K562 (cell line): Measurements from ENCODE around the gene PACS2.
"Not testable (repeated sequence)": the region's sequence is repeated elsewhere in the genome, so short reads cannot be mapped to it uniquely, and the experiment has no call there.

Experiments
- DNMT1 ChIP-seq: fragments of 450-650 bp; IDR thresholded peaks from 2 replicates; pipeline ENCODE4 v1.6.1; 2016; ENCODE audit warnings: antibody characterized with exemption, mild to moderate bottlenecking
- FOS ChIP-seq: IDR thresholded peaks from 3 replicates; pipeline ENCODE4 v1.6.1; 2011; ENCODE audit not compliant: insufficient read length; ENCODE audit errors: extremely low read depth
- FOXK2 ChIP-seq, 2 experiments: fragments of 450-650 bp; IDR thresholded peaks in 1 of 2; conservative IDR thresholded peaks in 1 of 2; 2 replicates each; pipeline ENCODE4 v1.6.1; 2016; ENCODE audit warnings: low read depth in 2 of 2, mild to moderate bottlenecking in 1 of 2
- NR4A1 ChIP-seq, 2 experiments: fragments of 250-450 bp in 1 of 2; fragments of 450-650 bp in 1 of 2; sonication (Bioruptor Pico) in 1 of 2; IDR thresholded peaks; 2 replicates each; pipeline versions ENCODE4 v1.4.0 to v1.6.1; 2016 to 2020; ENCODE audit warnings: mild to moderate bottlenecking in 2 of 2, missing compliant biosample characterization in 1 of 2, missing genetic modification characterization in 1 of 2, moderate library complexity in 1 of 2
- NRF1 ChIP-seq, 2 experiments: fragments of 450-650 bp; IDR thresholded peaks in 1 of 2; conservative IDR thresholded peaks in 1 of 2; 2 replicates each; pipeline ENCODE4 v1.6.1; 2014; ENCODE audit warnings: mild to moderate bottlenecking in 2 of 2
- POLR2A ChIP-seq: fragments of 450-650 bp; conservative IDR thresholded peaks from 2 replicates; pipeline ENCODE4 v1.6.1; 2016
- RUNX1 ChIP-seq: sonication (generic); IDR thresholded peaks from 2 replicates; pipeline ENCODE4 v1.6.1; 2016; ENCODE audit warnings: antibody characterized with exemption, low read depth
- SIN3A ChIP-seq, 2 experiments: fragments of 150-350 bp in 1 of 2; IDR thresholded peaks; 2 replicates each; pipeline ENCODE4 v1.6.1; 2011 to 2016; ENCODE audit warnings: borderline replicate concordance in 2 of 2, low read depth in 2 of 2, low read length in 2 of 2, mild to moderate bottlenecking in 2 of 2, moderate library complexity in 2 of 2; ENCODE audit not compliant: control insufficient read depth in 1 of 2
- SIX5 ChIP-seq, 2 experiments: IDR thresholded peaks; 2 replicates each; pipeline ENCODE4 v1.6.1; 2011; ENCODE audit warnings: low read length in 2 of 2, borderline replicate concordance in 1 of 2, low read depth in 1 of 2, mild to moderate bottlenecking in 1 of 2, moderate library complexity in 1 of 2; ENCODE audit not compliant: insufficient read depth in 1 of 2
- TF ChIP-seq, protein P1 (sequence below): fragments of 150-350 bp; IDR thresholded peaks from 2 replicates; pipeline ENCODE4 v1.6.1; 2014; ENCODE audit warnings: low read depth, mild to moderate bottlenecking, low read length, borderline replicate concordance
- TF ChIP-seq, protein P2 (sequence below), 3 experiments: IDR thresholded peaks in 2 of 3; conservative IDR thresholded peaks in 1 of 3; 2 replicates each; pipeline ENCODE4 v1.5.1; 2011 to 2012; ENCODE audit warnings: low read length in 3 of 3, mild to moderate bottlenecking in 3 of 3, control low read depth in 2 of 3, improper control_type of control experiment in 1 of 3, inconsistent platforms in 1 of 3, low read depth in 1 of 3, mixed read lengths in 1 of 3, moderate library complexity in 1 of 3; ENCODE audit not compliant: insufficient read depth in 2 of 3
- TF ChIP-seq, protein P3 (sequence below): sonication (generic); formaldehyde crosslinking; IDR thresholded peaks from 2 replicates; pipeline ENCODE4 v1.8.1; 2023; ENCODE audit warnings: mild to moderate bottlenecking, missing genetic modification reagents
- TF ChIP-seq, protein P4 (sequence below): IDR thresholded peaks from 3 replicates; pipeline ENCODE4 v1.6.1; 2011; ENCODE audit warnings: borderline replicate concordance, mild to moderate bottlenecking; ENCODE audit not compliant: insufficient read length, insufficient read depth

DNA sequence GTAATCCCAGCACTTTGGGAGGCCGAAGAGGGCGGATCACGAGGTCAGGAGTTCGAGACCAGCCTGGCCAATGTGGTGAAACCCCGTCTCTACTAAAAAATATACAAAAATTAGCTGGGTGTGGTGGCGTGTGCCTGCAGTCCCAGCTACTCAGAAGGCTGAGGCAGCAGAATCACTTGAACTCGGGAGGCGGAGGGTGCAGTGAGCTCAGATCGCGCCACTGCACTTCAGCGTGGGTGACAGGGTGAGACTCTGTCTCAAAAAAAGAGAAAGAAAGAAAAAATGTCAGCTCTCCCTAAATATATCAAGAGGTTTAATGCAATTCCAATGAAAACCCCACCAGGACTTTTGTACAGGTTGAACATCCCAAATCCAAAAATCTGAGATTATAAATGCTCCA is 17.2 kb upstream of the PACS2 start:
- not testable (repeated sequence) for TF ChIP-seq NRF1 (conservative IDR thresholded peaks at IDR 0.05 in 1 of 2, IDR thresholded peaks at IDR 0.05 in 1 of 2); FOXK2 (conservative IDR thresholded peaks at IDR 0.05 in 1 of 2, IDR thresholded peaks at IDR 0.05 in 1 of 2; ENCODE audit: low read depth in 2 of 2); SIN3A (IDR thresholded peaks at IDR 0.05; ENCODE audit: borderline replicate concordance in 2 of 2, control insufficient read depth in 1 of 2, low read depth in 2 of 2, low read length in 2 of 2); DNMT1; POLR2A; SIX5 (IDR thresholded peaks at IDR 0.05; ENCODE audit: borderline replicate concordance in 1 of 2, insufficient read depth in 1 of 2, low read depth in 1 of 2, low read length in 2 of 2); FOS; RUNX1; NR4A1 (CRISPR knock-in tag; IDR thresholded peaks at IDR 0.05); NR4A1 (tag; IDR thresholded peaks at IDR 0.05)
- TF ChIP-seq, protein P1, sequence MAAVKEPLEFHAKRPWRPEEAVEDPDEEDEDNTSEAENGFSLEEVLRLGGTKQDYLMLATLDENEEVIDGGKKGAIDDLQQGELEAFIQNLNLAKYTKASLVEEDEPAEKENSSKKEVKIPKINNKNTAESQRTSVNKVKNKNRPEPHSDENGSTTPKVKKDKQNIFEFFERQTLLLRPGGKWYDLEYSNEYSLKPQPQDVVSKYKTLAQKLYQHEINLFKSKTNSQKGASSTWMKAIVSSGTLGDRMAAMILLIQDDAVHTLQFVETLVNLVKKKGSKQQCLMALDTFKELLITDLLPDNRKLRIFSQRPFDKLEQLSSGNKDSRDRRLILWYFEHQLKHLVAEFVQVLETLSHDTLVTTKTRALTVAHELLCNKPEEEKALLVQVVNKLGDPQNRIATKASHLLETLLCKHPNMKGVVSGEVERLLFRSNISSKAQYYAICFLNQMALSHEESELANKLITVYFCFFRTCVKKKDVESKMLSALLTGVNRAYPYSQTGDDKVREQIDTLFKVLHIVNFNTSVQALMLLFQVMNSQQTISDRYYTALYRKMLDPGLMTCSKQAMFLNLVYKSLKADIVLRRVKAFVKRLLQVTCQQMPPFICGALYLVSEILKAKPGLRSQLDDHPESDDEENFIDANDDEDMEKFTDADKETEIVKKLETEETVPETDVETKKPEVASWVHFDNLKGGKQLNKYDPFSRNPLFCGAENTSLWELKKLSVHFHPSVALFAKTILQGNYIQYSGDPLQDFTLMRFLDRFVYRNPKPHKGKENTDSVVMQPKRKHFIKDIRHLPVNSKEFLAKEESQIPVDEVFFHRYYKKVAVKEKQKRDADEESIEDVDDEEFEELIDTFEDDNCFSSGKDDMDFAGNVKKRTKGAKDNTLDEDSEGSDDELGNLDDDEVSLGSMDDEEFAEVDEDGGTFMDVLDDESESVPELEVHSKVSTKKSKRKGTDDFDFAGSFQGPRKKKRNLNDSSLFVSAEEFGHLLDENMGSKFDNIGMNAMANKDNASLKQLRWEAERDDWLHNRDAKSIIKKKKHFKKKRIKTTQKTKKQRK: not testable (repeated sequence)
- TF ChIP-seq, protein P2, sequence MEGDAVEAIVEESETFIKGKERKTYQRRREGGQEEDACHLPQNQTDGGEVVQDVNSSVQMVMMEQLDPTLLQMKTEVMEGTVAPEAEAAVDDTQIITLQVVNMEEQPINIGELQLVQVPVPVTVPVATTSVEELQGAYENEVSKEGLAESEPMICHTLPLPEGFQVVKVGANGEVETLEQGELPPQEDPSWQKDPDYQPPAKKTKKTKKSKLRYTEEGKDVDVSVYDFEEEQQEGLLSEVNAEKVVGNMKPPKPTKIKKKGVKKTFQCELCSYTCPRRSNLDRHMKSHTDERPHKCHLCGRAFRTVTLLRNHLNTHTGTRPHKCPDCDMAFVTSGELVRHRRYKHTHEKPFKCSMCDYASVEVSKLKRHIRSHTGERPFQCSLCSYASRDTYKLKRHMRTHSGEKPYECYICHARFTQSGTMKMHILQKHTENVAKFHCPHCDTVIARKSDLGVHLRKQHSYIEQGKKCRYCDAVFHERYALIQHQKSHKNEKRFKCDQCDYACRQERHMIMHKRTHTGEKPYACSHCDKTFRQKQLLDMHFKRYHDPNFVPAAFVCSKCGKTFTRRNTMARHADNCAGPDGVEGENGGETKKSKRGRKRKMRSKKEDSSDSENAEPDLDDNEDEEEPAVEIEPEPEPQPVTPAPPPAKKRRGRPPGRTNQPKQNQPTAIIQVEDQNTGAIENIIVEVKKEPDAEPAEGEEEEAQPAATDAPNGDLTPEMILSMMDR (IDR thresholded peaks at IDR 0.05 in 2 of 3, conservative IDR thresholded peaks at IDR 0.05 in 1 of 3; ENCODE audit: insufficient read depth in 2 of 3, low read depth in 1 of 3, low read length in 3 of 3): not testable (repeated sequence)
- TF ChIP-seq, protein P3, sequence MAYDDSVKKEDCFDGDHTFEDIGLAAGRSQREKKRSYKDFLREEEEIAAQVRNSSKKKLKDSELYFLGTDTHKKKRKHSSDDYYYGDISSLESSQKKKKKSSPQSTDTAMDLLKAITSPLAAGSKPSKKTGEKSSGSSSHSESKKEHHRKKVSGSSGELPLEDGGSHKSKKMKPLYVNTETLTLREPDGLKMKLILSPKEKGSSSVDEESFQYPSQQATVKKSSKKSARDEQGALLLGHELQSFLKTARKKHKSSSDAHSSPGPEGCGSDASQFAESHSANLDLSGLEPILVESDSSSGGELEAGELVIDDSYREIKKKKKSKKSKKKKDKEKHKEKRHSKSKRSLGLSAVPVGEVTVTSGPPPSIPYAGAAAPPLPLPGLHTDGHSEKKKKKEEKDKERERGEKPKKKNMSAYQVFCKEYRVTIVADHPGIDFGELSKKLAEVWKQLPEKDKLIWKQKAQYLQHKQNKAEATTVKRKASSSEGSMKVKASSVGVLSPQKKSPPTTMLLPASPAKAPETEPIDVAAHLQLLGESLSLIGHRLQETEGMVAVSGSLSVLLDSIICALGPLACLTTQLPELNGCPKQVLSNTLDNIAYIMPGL (CRISPR knock-in tag): not testable (repeated sequence)
- TF ChIP-seq, protein P4, sequence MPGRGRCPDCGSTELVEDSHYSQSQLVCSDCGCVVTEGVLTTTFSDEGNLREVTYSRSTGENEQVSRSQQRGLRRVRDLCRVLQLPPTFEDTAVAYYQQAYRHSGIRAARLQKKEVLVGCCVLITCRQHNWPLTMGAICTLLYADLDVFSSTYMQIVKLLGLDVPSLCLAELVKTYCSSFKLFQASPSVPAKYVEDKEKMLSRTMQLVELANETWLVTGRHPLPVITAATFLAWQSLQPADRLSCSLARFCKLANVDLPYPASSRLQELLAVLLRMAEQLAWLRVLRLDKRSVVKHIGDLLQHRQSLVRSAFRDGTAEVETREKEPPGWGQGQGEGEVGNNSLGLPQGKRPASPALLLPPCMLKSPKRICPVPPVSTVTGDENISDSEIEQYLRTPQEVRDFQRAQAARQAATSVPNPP: not testable (repeated sequence)
